Psoas muscle (tissue), 8 donors: Measurements from ENCODE around the gene EPHB2. TPM values are rescaled to one million over a fixed set of nuclear protein-coding genes. Genes with fewer than 3 reads are reported as not detected.
"Not testable (repeated sequence)": the region's sequence is repeated elsewhere in the genome, so short reads cannot be mapped to it uniquely, and the experiment has no call there.

Experiments used
- ATAC-seq, 4 donors: fragments of 200-7000 bp; cut with Tn5 transposase; one replicate each; pipeline ENCODE4 v1.9.1; 2020; ENCODE audit warnings: moderate library complexity in 3 of 4, mild to moderate bottlenecking in 2 of 4
- DNase-seq, 2 donors: peaks; one replicate each; pipeline ENCODE4 v3.0.0-alpha.2; 2020
- H3K27ac ChIP-seq: fragments of 200-600 bp; one replicate; pipeline ENCODE4 v1.8.0; 2022
- H3K27me3 ChIP-seq, 3 donors: fragments of 200-600 bp in 1 of 3; one replicate each; pipeline versions ENCODE4 v1.6.1 to v1.8.0; 2013 to 2022; ENCODE audit warnings: low read length in 2 of 3, mild to moderate bottlenecking in 2 of 3, moderate library complexity in 1 of 3; ENCODE audit not compliant: insufficient read depth in 3 of 3
- H3K36me3 ChIP-seq, 2 donors: fragments of 200-600 bp in 1 of 2; one replicate each; pipeline versions ENCODE4 v1.6.1 to v1.8.0; 2013 to 2022; ENCODE audit warnings: low read depth in 1 of 2, mild to moderate bottlenecking in 1 of 2, moderate library complexity in 1 of 2; ENCODE audit not compliant: insufficient read depth in 1 of 2
- H3K4me1 ChIP-seq: fragments of 200-600 bp; one replicate; pipeline ENCODE4 v1.8.0; 2022
- H3K4me3 ChIP-seq: fragments of 200-600 bp; one replicate; pipeline ENCODE4 v1.8.0; 2022; ENCODE audit warnings: mild to moderate bottlenecking
- H3K9me3 ChIP-seq: fragments of 200-600 bp; one replicate; pipeline ENCODE4 v1.8.0; 2022
- WGBS, 3 donors: extraction: QIAGEN DNeasy Blood & Tissue Kit; methylation state at CpG; one replicate each; pipeline versions ENCODE4 v1.1.6 to v1.1.7; 2013; 5-methylcytosine and 5-hydroxymethylcytosine counted together
- intact Hi-C, 2 donors: fragments of 100-400 bp; cut with DNase I; formaldehyde crosslinking; loops; one replicate each; pipeline versions ENCODE4 v1.11.0 to v1.14.2; 2022
- polyA plus RNA-seq, 3 donors: library from polyadenylated mRNA; stranded (reverse); fragments of 200-250 nt; gene quantifications; one replicate each; pipeline ENCODE4 v1.2.3, GENCODE V29; 2013
- total RNA-seq, 4 donors: library from RNA; stranded (reverse); fragmentation: NEBNext Ultra II Directional in 2 of 4; extraction: Animal tissue kit (Norgen Biotek cat#: 25700) in 2 of 4; gene quantifications; one replicate each; pipeline versions ENCODE4 v1.2.1 to v1.2.4, GENCODE V29; 2021 to 2023
- TF ChIP-seq, protein P1 (sequence below): fragments of 200-600 bp; IDR thresholded peaks from one replicate; pipeline ENCODE4 v1.8.0; 2022; ENCODE audit warnings: antibody characterized with exemption
- donor health status: healthy with polysubstance abuse.
- donor health status: DM: no; HTN: no; CAD: no; lungs with moderate emphysema.
- donor health status: Bipolar disorder and iron deficiency.
- donor health status: healthy.
- donor health status: DM: yes; HTN: yes; CAD: no.
- donor health status: DM: no; HTN: no; CAD: no.
- donor health status: DM: no; HTN: no; CAD: no.
- donor health status: DM: yes; HTN: yes; CAD: no.

EPHB2 gene
- total and polyA plus RNA-seq, 7 donors: 0.06 to 2.1 (median 0.48) TPM; not detected in 1

DNA sequence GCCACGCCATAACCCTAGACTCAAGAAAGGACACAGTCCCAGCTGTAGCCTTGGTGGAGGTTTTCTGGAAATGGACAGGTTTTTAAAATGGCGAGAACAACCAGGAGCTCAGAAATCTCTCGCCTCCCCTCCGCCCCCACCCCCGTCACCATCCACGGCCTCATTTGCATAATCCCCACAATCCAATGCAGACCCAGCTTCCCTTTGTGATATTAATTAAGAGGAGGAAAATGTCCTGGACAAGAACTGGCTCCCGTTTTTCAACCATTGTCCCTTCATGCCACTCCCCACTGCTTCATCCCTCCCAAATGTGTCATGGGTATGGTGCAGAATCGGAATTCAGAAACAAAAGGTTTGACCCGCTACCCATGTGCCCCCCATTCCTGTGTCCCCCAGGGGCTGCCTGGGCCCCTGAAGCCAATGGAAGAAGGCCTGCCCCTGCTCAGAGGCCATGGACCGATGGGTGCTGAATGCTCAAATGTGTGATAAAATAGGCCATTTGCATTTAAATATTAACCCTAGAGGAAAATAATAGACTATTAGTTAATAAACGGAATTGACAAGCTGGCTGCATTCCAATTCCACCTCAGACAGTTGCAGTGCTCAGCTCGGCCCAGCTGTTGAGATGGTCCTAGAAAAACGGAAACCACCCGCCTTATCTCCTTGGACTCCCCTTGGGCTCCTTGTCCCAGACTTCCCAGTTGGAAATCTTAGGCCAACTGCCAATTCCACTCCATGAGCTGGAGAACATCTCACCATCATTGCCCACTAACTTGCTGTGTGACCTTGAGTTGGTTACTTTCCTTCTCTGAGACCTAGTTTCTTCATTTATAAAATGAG is 10.7 kb upstream of the EPHB2 start:
- DNase-seq: no peak
- H3K27ac ChIP-seq: no peak overlapping the region
- TF ChIP-seq, protein P1, sequence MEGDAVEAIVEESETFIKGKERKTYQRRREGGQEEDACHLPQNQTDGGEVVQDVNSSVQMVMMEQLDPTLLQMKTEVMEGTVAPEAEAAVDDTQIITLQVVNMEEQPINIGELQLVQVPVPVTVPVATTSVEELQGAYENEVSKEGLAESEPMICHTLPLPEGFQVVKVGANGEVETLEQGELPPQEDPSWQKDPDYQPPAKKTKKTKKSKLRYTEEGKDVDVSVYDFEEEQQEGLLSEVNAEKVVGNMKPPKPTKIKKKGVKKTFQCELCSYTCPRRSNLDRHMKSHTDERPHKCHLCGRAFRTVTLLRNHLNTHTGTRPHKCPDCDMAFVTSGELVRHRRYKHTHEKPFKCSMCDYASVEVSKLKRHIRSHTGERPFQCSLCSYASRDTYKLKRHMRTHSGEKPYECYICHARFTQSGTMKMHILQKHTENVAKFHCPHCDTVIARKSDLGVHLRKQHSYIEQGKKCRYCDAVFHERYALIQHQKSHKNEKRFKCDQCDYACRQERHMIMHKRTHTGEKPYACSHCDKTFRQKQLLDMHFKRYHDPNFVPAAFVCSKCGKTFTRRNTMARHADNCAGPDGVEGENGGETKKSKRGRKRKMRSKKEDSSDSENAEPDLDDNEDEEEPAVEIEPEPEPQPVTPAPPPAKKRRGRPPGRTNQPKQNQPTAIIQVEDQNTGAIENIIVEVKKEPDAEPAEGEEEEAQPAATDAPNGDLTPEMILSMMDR: no peak
- H3K36me3 ChIP-seq: no peaks in the 10 kb centered on the region
- no peaks in the 10 kb centered on the region for H3K9me3 ChIP-seq
- no peak for ATAC-seq
- peaks cover 0 to 2% (median 0%) of the 10 kb centered on the region in 3 donors for H3K27me3 ChIP-seq
- no peaks in the 10 kb centered on the region for H3K4me1 ChIP-seq
- no peak overlapping the region for H3K4me3 ChIP-seq
- WGBS, 3 donors: 58 to 61% (median 59%) methylated on average over 14 of the region's 14 CpGs
- intact Hi-C loops: loop anchor here (5.0 to 10.0 kb wide), 2 partner anchors 262 to 265 kb away; no protein-coding TSS in a partner anchor

DNA sequence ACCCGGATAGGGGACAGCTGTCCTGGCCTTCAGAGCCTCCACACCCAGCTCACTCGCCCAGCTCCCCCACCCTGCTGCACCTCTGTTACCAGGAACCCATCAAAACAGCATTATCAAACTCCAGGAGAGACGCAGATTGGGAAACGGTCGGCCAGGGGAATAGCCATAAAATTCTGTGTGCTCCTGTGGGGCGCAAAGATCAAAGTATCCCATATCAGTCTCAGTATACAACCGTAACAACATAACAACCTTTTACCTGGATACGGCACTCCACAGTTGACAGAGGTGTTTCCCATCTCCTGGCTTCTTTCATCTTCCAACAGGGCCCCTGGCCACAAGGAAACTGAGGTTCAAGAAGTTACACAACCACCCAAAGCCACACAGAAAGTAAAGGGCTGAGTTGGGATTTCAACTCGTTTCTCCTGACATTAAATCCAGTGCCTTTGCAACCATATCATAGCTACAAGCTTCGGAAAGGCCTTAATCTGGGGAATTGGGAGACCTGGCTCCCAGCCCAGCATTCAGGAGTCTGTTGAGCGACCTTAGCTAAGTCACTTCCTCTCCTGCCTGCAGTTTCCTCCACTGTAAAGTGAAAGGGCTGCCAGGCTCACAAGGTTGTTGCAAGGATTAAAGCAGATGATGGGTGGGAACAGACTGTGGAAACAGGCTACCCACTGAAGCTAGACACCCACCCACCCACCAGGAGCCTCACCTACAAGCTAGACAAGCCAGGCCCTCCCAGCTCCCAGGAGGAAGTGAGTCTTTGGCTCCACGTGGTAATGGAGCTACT is 8.1 kb upstream of the EPHB2 start:
- Histone ChIP-seq H3K4me3 (no peak overlapping the region), H3K4me1 (no peaks in the 10 kb centered on the region), H3K27me3 (no peaks in the 10 kb centered on the region), H3K36me3 (no peaks in the 10 kb centered on the region), H3K27ac (no peak overlapping the region), H3K9me3 (no peaks in the 10 kb centered on the region)
- no peak for DNase-seq
- TF ChIP-seq, protein P1: no peak
- 49 to 51% (median 51%) methylated on average over 12 of the region's 12 CpGs for WGBS, 3 donors
- intact Hi-C loops: loop anchor here (5.0 to 10.0 kb wide), 2 partner anchors 260 to 262 kb away; no protein-coding TSS in a partner anchor
- ATAC-seq: no peak

DNA sequence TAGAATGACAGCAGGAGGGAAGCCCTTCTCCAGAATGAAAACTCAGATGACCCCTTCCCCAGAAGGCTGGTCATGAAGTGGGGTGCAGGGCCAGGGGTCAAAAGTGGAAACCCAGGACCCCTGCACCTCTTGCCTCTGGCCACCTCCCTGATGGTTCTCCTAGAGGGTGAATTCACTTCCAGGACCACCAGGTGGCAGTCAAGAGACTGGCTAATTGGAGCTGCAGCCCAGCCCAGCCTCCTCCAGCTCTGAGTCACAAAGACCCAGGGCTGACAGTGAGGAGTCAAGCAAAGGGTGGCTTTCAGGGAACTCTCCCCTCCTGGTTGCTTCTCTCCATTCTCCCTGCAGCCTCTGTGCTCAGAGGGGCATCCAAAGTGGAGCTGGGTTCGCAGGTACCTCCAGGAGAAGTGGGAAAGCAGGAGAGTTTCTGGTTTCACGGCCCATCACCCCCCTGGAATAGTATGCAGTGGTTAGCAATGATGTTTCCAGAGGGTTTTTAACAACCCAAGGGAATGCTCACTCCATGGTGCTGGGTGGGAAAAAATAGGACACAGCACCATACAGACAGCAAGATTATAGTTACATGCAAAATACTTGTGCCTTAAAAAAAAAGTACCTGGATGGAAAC is 6.1 kb upstream of the EPHB2 start:
- Histone ChIP-seq H3K4me1 (no peaks in the 10 kb centered on the region), H3K27ac (no peak overlapping the region), H3K4me3 (no peak overlapping the region), H3K27me3 (peaks cover 0 to 8% (median 0%) of the 10 kb centered on the region in 3 donors), H3K36me3 (no peaks in the 10 kb centered on the region), H3K9me3 (no peaks in the 10 kb centered on the region)
- ATAC-seq (peak; percentile 94 to 97 (median 94)), DNase-seq (peak; percentile 79 to 85)
- TF ChIP-seq, protein P1: peak; percentile 94
- WGBS, 3 donors: 70 to 79% (median 73%) methylated on average over 2 of the region's 2 CpGs
- intact Hi-C loops: loop anchor here (1.0 to 10.0 kb wide), 4 partner anchors 183 to 260 kb away; no protein-coding TSS in a partner anchor

DNA sequence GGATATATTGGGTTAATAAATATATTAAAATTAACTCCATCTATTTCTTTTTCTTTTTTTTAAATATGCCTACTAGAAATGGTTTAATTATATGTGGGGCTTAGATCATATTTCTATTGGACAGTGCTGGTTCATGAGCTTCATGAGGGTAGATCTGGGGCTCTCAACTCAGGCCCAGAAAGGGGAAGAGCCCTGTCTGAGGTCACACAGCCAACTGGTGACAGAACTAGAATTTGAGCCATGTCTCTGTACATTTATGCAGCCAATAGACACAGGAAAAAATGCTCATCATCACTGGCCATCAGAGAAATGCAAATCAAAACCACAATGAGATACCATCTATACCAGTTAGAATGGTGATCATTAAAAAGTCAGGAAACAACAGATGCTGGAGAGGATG is 5.1 kb upstream of the EPHB2 start:
- TF ChIP-seq, protein P1: no peak
- Histone ChIP-seq H3K9me3 (no peaks in the 10 kb centered on the region), H3K4me1 (no peaks in the 10 kb centered on the region), H3K27ac (no peak overlapping the region), H3K4me3 (no peak overlapping the region), H3K36me3 (no peaks in the 10 kb centered on the region), H3K27me3 (peaks cover 0 to 16% (median 0%) of the 10 kb centered on the region in 3 donors)
- intact Hi-C loops: loop anchor here in 1 of 2 donors (5.0 to 10.0 kb wide), 2 partner anchors 182 to 259 kb away; no protein-coding TSS in a partner anchor
- DNase-seq (no peak), ATAC-seq (no peak)

DNA sequence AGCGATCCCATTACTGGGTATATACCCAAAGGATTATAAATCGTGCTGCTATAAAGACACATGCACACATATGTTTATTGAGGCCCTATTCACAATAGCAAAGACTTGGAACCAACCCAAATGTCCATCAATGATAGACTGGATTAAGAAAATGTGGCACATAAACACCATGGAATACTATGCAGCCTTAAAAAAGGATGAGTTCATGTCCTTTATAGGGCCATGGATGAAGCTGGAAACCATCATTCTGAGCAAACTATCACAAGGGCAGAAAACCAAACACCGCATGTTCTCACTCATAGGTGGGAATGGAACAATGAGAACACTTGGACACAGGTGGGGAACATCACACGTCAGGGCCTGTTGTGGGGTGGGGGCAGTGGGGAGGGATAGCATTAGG is 4.5 kb upstream of the EPHB2 start:
- not testable (repeated sequence) for H3K36me3 ChIP-seq, ATAC-seq, H3K9me3 ChIP-seq, H3K4me3 ChIP-seq, H3K27ac ChIP-seq, DNase-seq, H3K4me1 ChIP-seq
- intact Hi-C loops: loop anchor here in 1 of 2 donors (5.0 to 10.0 kb wide), 2 partner anchors 181 to 259 kb away; no protein-coding TSS in a partner anchor
- 78 to 93% (median 86%) methylated on average over 4 of the region's 4 CpGs for WGBS, 3 donors
- H3K27me3 ChIP-seq: peaks cover 0 to 16% (median 0%) of the 10 kb centered on the region in 3 donors
